ENCODE results near the gene MEX3C. TPM values are rescaled to one million over a fixed set of nuclear protein-coding genes. Genes with fewer than 3 reads are reported as not detected.

Gene MEX3C
- total RNA-seq, 1 donor from 2014 or later, result 40.0 TPM

DNA sequence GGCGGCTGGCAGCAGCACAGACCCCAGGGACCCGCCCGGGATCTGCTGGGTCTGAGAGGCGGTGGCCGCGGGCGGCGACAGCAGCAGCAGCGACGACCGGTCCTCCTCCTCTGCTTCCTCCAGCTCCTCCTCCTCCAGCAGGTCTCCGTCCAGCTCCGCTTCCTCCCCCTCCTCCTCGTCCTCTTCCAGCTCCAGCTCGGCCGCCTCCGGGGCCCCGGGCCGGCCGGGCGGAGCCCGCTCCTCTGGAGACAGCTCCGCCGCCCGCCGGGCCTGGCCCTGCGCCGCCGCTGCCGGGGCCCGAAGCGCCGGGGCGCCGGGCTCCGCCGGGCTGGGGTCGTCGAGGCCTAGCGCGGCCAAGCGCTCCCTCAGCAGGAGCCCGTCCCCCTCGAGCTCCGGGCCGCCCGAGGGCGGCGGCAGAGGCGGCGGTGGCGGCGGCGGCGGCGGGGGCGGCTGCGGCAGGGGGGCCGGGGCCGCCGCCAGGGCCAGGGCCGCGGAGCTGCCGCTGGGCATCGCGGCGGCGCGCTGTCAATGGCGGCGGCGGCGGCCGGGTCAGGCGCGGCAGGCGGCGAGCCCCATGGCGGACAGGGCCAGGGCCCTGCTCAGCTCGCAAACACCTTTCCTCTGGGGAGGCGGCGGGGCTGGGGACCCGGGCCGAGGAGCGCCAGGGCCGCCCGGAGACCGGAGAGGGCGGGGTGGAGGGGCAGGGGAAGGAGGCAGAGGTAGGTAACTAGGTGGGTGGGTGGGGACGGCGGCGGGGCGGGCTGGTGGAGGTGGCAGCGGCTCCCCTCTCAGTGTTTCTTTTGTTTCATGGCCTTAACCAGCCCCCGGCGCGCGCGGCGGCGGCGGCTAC lies 445 bp downstream of the MEX3C start:
- no peak for FAIRE-seq
- peak overlapping the region; percentile 92 for H3K4me3 ChIP-seq (ENCODE audit: low read depth, low read length)
- DNase-seq (ENCODE audit: low read depth), result no peak
- TF ChIP-seq, protein P1, sequence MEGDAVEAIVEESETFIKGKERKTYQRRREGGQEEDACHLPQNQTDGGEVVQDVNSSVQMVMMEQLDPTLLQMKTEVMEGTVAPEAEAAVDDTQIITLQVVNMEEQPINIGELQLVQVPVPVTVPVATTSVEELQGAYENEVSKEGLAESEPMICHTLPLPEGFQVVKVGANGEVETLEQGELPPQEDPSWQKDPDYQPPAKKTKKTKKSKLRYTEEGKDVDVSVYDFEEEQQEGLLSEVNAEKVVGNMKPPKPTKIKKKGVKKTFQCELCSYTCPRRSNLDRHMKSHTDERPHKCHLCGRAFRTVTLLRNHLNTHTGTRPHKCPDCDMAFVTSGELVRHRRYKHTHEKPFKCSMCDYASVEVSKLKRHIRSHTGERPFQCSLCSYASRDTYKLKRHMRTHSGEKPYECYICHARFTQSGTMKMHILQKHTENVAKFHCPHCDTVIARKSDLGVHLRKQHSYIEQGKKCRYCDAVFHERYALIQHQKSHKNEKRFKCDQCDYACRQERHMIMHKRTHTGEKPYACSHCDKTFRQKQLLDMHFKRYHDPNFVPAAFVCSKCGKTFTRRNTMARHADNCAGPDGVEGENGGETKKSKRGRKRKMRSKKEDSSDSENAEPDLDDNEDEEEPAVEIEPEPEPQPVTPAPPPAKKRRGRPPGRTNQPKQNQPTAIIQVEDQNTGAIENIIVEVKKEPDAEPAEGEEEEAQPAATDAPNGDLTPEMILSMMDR (IDR thresholded peaks at IDR 0.05; ENCODE audit: insufficient read depth, low read length, severe bottlenecking), result no peak
- H3K36me3 ChIP-seq (ENCODE audit: control insufficient read depth, insufficient read depth, low read length), result no peaks in the 10 kb centered on the region
- no peaks in the 10 kb centered on the region for H3K27me3 ChIP-seq (ENCODE audit: control insufficient read depth, insufficient read depth, low read length)

DNA sequence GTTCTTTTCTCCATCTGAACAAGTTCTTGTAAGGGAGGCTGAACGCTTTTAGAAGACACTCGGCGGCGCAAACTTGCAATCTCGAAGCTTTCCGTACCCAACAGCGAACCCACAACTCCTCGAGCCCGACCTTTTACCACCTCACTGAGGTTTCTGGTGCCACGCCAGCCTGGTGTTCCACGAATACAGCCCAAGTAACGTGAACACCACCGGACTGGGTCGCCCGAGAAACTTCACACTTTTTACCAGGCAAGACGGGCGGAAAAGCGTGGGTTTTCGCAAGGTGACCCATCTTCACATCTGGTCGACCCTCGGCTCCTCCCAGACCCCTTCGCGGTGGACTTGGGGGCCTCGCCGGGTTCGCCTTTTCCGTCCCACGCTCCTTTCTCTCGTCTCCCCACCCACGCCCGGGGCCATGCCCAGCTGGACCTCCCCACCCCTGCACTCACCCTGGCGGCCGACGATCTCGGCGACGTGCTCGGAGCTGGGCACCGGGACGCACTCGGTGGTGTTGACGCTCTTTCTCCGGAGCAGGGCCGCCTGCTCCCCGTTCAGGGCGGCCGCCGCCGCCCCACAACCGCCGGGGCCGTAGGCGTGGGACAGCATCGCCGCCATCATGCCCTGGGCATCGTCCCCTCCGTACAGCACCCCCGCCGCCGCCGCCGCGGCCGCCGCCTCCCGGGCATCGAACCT lies 1.2 kb downstream of the MEX3C start:
- FAIRE-seq, result no peak
- no peak for DNase-seq (ENCODE audit: low read depth)
- peak overlapping the region; percentile 92 for H3K4me3 ChIP-seq (ENCODE audit: low read depth, low read length)
- no peaks in the 10 kb centered on the region for H3K27me3 ChIP-seq (ENCODE audit: control insufficient read depth, insufficient read depth, low read length)
- H3K36me3 ChIP-seq (ENCODE audit: control insufficient read depth, insufficient read depth, low read length), result no peaks in the 10 kb centered on the region
- TF ChIP-seq, protein P1 (IDR thresholded peaks at IDR 0.05; ENCODE audit: insufficient read depth, low read length, severe bottlenecking), result no peak

DNA sequence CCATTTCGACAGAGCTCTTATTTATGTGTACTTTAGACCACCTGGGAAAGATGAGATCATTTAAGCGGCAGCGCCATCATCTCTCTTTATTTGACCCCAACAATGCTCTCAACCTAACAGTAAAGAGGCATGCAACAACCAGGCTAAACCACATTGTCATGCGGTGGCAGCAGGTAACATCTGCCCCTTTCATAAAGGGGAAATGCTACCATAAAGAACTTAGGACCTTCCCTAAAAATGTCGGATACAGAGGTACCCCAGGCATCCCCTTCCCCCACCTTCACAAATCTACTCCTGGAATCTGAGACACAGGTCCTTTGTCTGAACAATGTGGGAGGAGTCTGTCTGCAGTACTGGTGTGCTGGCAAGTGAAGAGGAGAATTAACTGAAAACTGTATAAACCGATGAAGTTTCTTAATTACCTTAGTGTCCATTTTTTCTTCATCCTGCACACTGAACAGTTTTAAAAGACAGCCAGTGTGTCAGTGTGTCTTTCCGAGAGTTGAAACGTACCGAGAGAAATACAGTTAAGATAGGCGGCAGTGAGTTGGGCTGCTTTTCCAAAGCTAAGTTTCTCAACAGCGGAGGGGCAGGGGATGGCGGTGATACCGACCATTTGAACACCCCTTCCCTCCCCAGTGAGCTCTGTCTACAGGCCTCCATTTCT lies 1.9 kb downstream of the MEX3C start:
- Histone ChIP-seq H3K4me3 (ENCODE audit: low read depth, low read length) (peak overlapping the region; percentile 92), H3K27me3 (ENCODE audit: control insufficient read depth, insufficient read depth, low read length) (no peaks in the 10 kb centered on the region), H3K36me3 (ENCODE audit: control insufficient read depth, insufficient read depth, low read length) (no peaks in the 10 kb centered on the region)
- TF ChIP-seq, protein P1 (IDR thresholded peaks at IDR 0.05; ENCODE audit: insufficient read depth, low read length, severe bottlenecking), result no peak
- FAIRE-seq, result no peak
- peak; percentile 62 for DNase-seq (ENCODE audit: low read depth)

DNA sequence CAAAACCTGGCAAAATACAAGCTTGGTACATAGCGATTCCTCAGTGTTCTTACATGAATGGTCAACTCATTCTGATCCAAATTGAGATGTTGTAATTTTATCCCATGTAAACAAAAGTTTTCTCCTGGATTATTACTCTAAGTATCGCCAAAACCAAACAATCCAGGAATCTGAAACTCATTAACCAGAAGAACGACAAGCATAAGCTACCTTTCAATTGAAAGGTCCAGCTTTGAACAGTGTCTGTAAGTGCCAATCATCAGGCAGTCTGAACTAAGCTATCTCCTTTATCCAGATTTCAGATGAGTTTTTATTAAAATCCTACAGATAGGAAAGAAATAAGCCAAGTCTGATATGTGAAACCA lies 2.4 kb downstream of the MEX3C start:
- FAIRE-seq (no peak), DNase-seq (ENCODE audit: low read depth) (no peak)
- peak overlapping the region; percentile 92 for H3K4me3 ChIP-seq (ENCODE audit: low read depth, low read length)
- no peaks in the 10 kb centered on the region for H3K27me3 ChIP-seq (ENCODE audit: control insufficient read depth, insufficient read depth, low read length)
- no peaks in the 10 kb centered on the region for H3K36me3 ChIP-seq (ENCODE audit: control insufficient read depth, insufficient read depth, low read length)
- TF ChIP-seq, protein P1 (IDR thresholded peaks at IDR 0.05; ENCODE audit: insufficient read depth, low read length, severe bottlenecking), result no peak

DNA sequence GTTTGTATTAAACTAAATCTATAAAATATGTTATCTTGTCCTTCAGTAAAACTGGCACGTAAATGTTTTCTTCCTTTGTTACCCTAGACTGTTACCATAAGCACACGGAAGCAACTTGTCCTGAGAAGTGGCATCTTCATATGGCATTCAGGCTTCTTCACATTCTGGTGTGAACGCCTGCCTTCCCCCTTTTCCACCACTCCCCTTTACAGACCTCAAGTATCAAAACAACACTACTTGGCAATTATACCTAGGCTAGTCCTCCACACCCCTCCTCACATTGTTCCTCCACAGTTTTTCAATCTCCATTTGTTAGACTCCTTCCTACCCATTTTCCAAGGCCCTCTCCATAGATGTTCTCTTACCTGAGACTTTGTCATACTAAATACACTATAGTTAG lies 2.9 kb downstream of the MEX3C start:
- Histone ChIP-seq H3K27me3 (ENCODE audit: control insufficient read depth, insufficient read depth, low read length) (no peaks in the 10 kb centered on the region), H3K36me3 (ENCODE audit: control insufficient read depth, insufficient read depth, low read length) (no peaks in the 10 kb centered on the region), H3K4me3 (ENCODE audit: low read depth, low read length) (peak overlapping the region; percentile 92)
- FAIRE-seq, result no peak
- DNase-seq (ENCODE audit: low read depth), result no peak
- TF ChIP-seq, protein P1 (IDR thresholded peaks at IDR 0.05; ENCODE audit: insufficient read depth, low read length, severe bottlenecking), result no peak
